MM.1S (cell line): ENCODE measurements around the gene OCLN.
"Not testable (repeated sequence)": the region's sequence is repeated elsewhere in the genome, so short reads cannot be mapped to it uniquely, and the experiment has no call there.

ENCODE experiments used
- DNase-seq: peaks from one replicate; pipeline ENCODE4 v3.0.0-alpha.2; 2015
- H2AFZ ChIP-seq: fragments of 300-600 bp; sonication (generic); 2 replicates; pipeline ENCODE4 v1.6.0; 2016; ENCODE audit warnings: antibody characterized with exemption, low read length
- H3F3A ChIP-seq: fragments of 300-600 bp; sonication (generic); 2 replicates; pipeline ENCODE4 v1.6.1; 2016; ENCODE audit warnings: mild to moderate bottlenecking, antibody characterized with exemption, low read length, moderate library complexity, mixed read lengths; ENCODE audit not compliant: insufficient read depth
- H3K27ac ChIP-seq: fragments of 300-600 bp; sonication (generic); 2 replicates; pipeline ENCODE4 v1.5.1; 2016; ENCODE audit warnings: mild to moderate bottlenecking, low read length
- H3K27me3 ChIP-seq: fragments of 300-600 bp; sonication (generic); replicated peaks from 2 replicates; pipeline ENCODE4 v1.6.0; 2016; ENCODE audit warnings: low read length; ENCODE audit not compliant: insufficient read depth
- H3K36me3 ChIP-seq: fragments of 300-600 bp; sonication (generic); replicated peaks from 2 replicates; pipeline ENCODE4 v1.6.1; 2016; ENCODE audit warnings: mild to moderate bottlenecking, low read length, mixed read lengths; ENCODE audit not compliant: insufficient read depth
- H3K4me1 ChIP-seq: fragments of 300-600 bp; sonication (generic); 2 replicates; pipeline ENCODE4 v1.6.1; 2016; ENCODE audit warnings: low read length, mixed read lengths
- H3K4me2 ChIP-seq: fragments of 300-600 bp; sonication (generic); 2 replicates; pipeline ENCODE4 v1.6.0; 2016; ENCODE audit warnings: low read depth, low read length
- H3K4me3 ChIP-seq: fragments of 300-600 bp; sonication (generic); 2 replicates; pipeline ENCODE4 v1.5.1; 2016; ENCODE audit warnings: low read length, mixed read lengths
- H3K79me2 ChIP-seq: fragments of 300-600 bp; sonication (generic); 2 replicates; pipeline ENCODE4 v1.6.1; 2016; ENCODE audit warnings: mixed run types, low read length, mixed read lengths
- H3K9ac ChIP-seq: fragments of 300-600 bp; sonication (generic); 2 replicates; pipeline ENCODE4 v1.6.1; 2016; ENCODE audit warnings: low read length, mixed read lengths
- H3K9me2 ChIP-seq: fragments of 300-600 bp; sonication (generic); replicated peaks from 2 replicates; pipeline ENCODE4 v1.6.1; 2016; ENCODE audit warnings: mild to moderate bottlenecking, low read length, mixed read lengths; ENCODE audit not compliant: insufficient read depth
- H3K9me3 ChIP-seq: fragments of 300-600 bp; sonication (generic); replicated peaks from 2 replicates; pipeline ENCODE4 v1.6.1; 2016; ENCODE audit warnings: mild to moderate bottlenecking, low read length, mixed read lengths; ENCODE audit not compliant: insufficient read depth
- H4K20me1 ChIP-seq: fragments of 300-600 bp; sonication (generic); 2 replicates; pipeline ENCODE4 v1.6.1; 2016; ENCODE audit warnings: mild to moderate bottlenecking, low read length, moderate library complexity, mixed read lengths; ENCODE audit not compliant: insufficient read depth
- EZH2 ChIP-seq: fragments of 300-600 bp; sonication (generic); optimal IDR thresholded peaks from 2 replicates; pipeline ENCODE3; 2017; ENCODE audit warnings: low read depth, mild to moderate bottlenecking, antibody characterized with exemption, low read length, mixed read lengths
- EZH2phosphoT487 ChIP-seq: fragments of 300-600 bp; sonication (generic); IDR thresholded peaks from 2 replicates; pipeline ENCODE4 v1.6.1; 2018; ENCODE audit warnings: antibody characterized with exemption, low read length
- TF ChIP-seq, protein P1 (sequence below): fragments of 300-600 bp; sonication (generic); IDR thresholded peaks from 2 replicates; pipeline ENCODE4 v1.5.1; 2016; ENCODE audit warnings: antibody characterized with exemption, low read length, mixed read lengths

OCLN gene

DNA sequence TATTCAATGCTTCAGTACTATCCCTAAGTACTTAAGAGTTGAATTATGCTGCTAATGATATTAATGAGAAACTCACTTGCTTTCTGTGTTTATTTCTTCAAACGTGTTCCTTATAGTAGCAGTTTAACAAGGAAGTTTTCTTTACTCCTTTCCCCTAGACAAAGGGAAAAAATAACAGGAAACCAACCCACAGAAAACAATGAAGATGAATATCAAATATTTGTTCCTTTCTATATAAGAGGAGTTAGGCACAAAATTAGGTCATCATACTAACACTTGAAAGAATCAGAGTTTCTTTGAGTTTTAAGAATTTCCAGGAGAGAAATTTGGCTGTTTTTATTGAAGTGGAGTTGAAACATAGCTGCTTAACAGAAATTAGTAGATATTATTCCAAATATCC lies 15.4 kb upstream of the OCLN start:
- H3F3A ChIP-seq, result no peaks in the 10 kb centered on the region
- H2AFZ ChIP-seq, result no peak overlapping the region
- TF ChIP-seq EZH2phosphoT487, result no peak
- TF ChIP-seq EZH2, result no peak
- TF ChIP-seq, protein P1, sequence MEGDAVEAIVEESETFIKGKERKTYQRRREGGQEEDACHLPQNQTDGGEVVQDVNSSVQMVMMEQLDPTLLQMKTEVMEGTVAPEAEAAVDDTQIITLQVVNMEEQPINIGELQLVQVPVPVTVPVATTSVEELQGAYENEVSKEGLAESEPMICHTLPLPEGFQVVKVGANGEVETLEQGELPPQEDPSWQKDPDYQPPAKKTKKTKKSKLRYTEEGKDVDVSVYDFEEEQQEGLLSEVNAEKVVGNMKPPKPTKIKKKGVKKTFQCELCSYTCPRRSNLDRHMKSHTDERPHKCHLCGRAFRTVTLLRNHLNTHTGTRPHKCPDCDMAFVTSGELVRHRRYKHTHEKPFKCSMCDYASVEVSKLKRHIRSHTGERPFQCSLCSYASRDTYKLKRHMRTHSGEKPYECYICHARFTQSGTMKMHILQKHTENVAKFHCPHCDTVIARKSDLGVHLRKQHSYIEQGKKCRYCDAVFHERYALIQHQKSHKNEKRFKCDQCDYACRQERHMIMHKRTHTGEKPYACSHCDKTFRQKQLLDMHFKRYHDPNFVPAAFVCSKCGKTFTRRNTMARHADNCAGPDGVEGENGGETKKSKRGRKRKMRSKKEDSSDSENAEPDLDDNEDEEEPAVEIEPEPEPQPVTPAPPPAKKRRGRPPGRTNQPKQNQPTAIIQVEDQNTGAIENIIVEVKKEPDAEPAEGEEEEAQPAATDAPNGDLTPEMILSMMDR, result no peak
- no peak overlapping the region for H3K9ac ChIP-seq
- no peaks in the 10 kb centered on the region for H3K9me3 ChIP-seq
- no peaks in the 10 kb centered on the region for H3K4me1 ChIP-seq
- no peak for DNase-seq
- H3K27ac ChIP-seq, result no peak overlapping the region
- H3K4me2 ChIP-seq, result no peak overlapping the region
- no peaks in the 10 kb centered on the region for H3K36me3 ChIP-seq
- no peaks in the 10 kb centered on the region for H4K20me1 ChIP-seq
- H3K4me3 ChIP-seq, result no peak overlapping the region
- H3K9me2 ChIP-seq, result no peaks in the 10 kb centered on the region
- H3K27me3 ChIP-seq, result no peaks in the 10 kb centered on the region
- H3K79me2 ChIP-seq, result no peaks in the 10 kb centered on the region

DNA sequence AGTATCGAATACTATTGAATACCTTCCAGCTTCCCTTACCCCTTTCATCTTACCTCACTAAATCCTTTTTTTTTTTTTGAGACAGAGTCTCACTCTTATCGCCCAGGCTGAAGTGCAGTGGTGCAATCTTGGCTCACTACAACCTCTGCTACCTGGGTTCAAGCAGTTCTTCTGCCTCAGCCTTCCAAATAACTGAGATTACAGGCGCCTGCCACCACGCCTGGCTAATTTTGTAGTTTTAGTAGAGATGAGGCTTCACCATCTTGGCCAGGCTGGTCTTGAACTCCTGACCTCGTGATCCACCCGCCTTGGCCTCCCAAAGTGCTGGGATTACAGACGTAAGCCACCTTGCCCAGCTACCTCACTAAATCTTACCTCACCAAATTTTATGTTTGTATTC lies 14.3 kb upstream of the OCLN start:
- not testable (repeated sequence) for H3K9me2 ChIP-seq, H3K4me2 ChIP-seq, H3K9me3 ChIP-seq, DNase-seq, H3K36me3 ChIP-seq, H4K20me1 ChIP-seq, H3F3A ChIP-seq, H2AFZ ChIP-seq, H3K27me3 ChIP-seq, H3K4me1 ChIP-seq, H3K4me3 ChIP-seq, H3K79me2 ChIP-seq, H3K27ac ChIP-seq, H3K9ac ChIP-seq

DNA sequence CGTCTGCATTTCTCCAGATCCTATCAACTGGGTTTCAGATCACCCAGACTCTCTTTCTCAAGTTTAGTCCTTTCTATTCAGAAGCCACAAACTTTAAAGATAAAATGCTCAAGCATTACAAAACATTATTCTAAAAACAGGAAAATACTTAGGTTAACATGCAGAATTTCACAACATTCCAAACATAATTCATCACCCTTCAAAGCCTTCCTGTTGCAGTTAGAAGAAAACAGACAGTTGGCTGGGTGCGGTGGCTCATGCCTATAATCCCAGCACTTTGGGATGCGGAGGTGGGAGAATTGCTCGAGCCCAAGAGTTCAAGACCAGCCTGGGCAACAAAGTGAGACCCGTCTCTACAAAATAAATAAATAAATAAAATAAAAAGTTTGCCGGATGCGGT lies 7.7 kb upstream of the OCLN start:
- Histone ChIP-seq H3K4me2 (no peak overlapping the region), H3K79me2 (no peaks in the 10 kb centered on the region), H3K27ac (no peak overlapping the region), H3K9me2 (no peaks in the 10 kb centered on the region), H3K9me3 (no peaks in the 10 kb centered on the region), H3K9ac (no peak overlapping the region), H3K27me3 (no peaks in the 10 kb centered on the region), H3K4me1 (0 out of 2 replicates have a peak, but pooled peaks cover 6% of the 10 kb centered on the region), H3K36me3 (no peaks in the 10 kb centered on the region), H3K4me3 (no peak overlapping the region), H2AFZ (no peak overlapping the region), H3F3A (no peaks in the 10 kb centered on the region), H4K20me1 (no peaks in the 10 kb centered on the region)
- TF ChIP-seq EZH2phosphoT487 (no peak), EZH2 (no peak)
- TF ChIP-seq, protein P1, result no peak
- DNase-seq, result no peak

DNA sequence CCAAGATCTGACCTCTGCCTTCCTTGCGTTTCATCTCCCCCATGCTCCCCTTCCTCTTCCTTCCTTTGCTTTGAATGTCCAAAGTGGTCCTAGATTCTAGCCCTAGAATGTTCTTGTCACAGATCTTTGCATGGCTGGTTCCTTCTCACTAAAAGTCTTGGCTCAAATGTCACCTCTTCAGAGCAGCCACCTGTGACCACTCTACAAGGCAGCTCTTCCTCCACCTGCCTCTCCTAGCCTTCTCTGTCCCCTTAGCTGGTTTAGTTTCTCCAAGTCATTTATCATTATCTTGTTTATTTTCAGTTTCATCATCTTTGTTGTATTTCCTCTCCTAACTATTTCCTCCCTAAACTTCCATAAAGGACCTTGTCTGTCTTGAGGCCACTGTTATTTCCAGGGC lies 7.1 kb upstream of the OCLN start:
- TF ChIP-seq EZH2phosphoT487, result no peak
- no peak for TF ChIP-seq EZH2
- no peak for DNase-seq
- H3F3A ChIP-seq, result no peaks in the 10 kb centered on the region
- H4K20me1 ChIP-seq, result no peaks in the 10 kb centered on the region
- no peaks in the 10 kb centered on the region for H3K9me3 ChIP-seq
- no peak overlapping the region for H3K9ac ChIP-seq
- H3K4me1 ChIP-seq, result 0 out of 2 replicates have a peak, but pooled peaks cover 6% of the 10 kb centered on the region
- H3K4me3 ChIP-seq, result no peak overlapping the region
- H3K27me3 ChIP-seq, result no peaks in the 10 kb centered on the region
- H2AFZ ChIP-seq, result no peak overlapping the region
- no peaks in the 10 kb centered on the region for H3K79me2 ChIP-seq
- no peaks in the 10 kb centered on the region for H3K9me2 ChIP-seq
- no peak overlapping the region for H3K4me2 ChIP-seq
- H3K36me3 ChIP-seq, result no peaks in the 10 kb centered on the region
- H3K27ac ChIP-seq, result no peak overlapping the region
